Thoracic aorta (tissue), 2 donors: ENCODE data around the gene LRP1B. TPM values are rescaled to one million over a fixed set of nuclear protein-coding genes. Genes with fewer than 3 reads are reported as not detected.

Source experiments
- ATAC-seq: fragments of 150-250 bp; one replicate; pipeline ENCODE4 v1.8.0; 2017; ENCODE audit warnings: low read depth; ENCODE audit not compliant: insufficient number of reproducible peaks, low FRiP score
- DNase-seq: peaks from one replicate; pipeline ENCODE4 v3.0.0-alpha.2; 2020; ENCODE audit warnings: low spot score
- H3K27ac ChIP-seq, 2 donors: fragments of 200-600 bp; sonication (generic); 1 replicate in 1 of 2; 2 replicates in 1 of 2; pipeline ENCODE4 v1.5.1; 2016; ENCODE audit warnings: mild to moderate bottlenecking in 2 of 2, moderate library complexity in 2 of 2
- H3K27me3 ChIP-seq: fragments of 200-600 bp; sonication (generic); replicated peaks from 2 replicates; pipeline ENCODE4 v1.6.0; 2016; ENCODE audit warnings: mild to moderate bottlenecking; ENCODE audit not compliant: insufficient read depth
- H3K36me3 ChIP-seq: fragments of 200-600 bp; sonication (generic); one replicate; pipeline ENCODE4 v1.5.1; 2016
- H3K4me1 ChIP-seq, 2 donors: fragments of 200-600 bp; sonication (generic); 1 replicate in 1 of 2; 2 replicates in 1 of 2; pipeline versions ENCODE4 v1.5.1 to v1.6.0; 2016; ENCODE audit warnings: low read depth in 2 of 2, mild to moderate bottlenecking in 1 of 2; ENCODE audit not compliant: control insufficient read depth in 1 of 2
- H3K4me3 ChIP-seq: fragments of 200-600 bp; sonication (generic); 2 replicates; pipeline ENCODE4 v1.5.1; 2016; ENCODE audit warnings: mild to moderate bottlenecking
- H3K9me3 ChIP-seq: fragments of 200-600 bp; sonication (generic); 2 replicates; pipeline ENCODE4 v1.5.1; 2016
- CTCF ChIP-seq: fragments of 200-600 bp; sonication (generic); IDR thresholded peaks from one replicate; pipeline ENCODE4 v1.5.1; 2019; ENCODE audit warnings: antibody characterized with exemption
- total RNA-seq, 2 donors: library from RNA; depleted of rRNA; stranded (reverse); fragments of >200 nt; gene quantifications; one replicate each; pipeline versions ENCODE4 v1.1.0 to v1.2.3, GENCODE V29; 2016

Gene LRP1B
- total RNA-seq, 2 donors from 2014 or later, result 0.27 to 0.28 TPM

- ATAC-seq, result no peak
- no peak overlapping the region for H3K4me3 ChIP-seq
- H3K27me3 ChIP-seq, result no peaks in the 10 kb centered on the region
- no peak for DNase-seq
- H3K4me1 ChIP-seq, result no peaks in the 10 kb centered on the region
- H3K9me3 ChIP-seq, result no peaks in the 10 kb centered on the region
- no peak overlapping the region for H3K27ac ChIP-seq
- TF ChIP-seq CTCF, result no peak
- H3K36me3 ChIP-seq, result no peaks in the 10 kb centered on the region
Observed at GRCh38 chr2:141610564-141611175, 520.1 kb downstream of the LRP1B start.

GRCh38 chr2:141605163-141605562, 525.7 kb downstream of the LRP1B start:
- no peaks in the 10 kb centered on the region for H3K36me3 ChIP-seq
- H3K4me1 ChIP-seq, result no peaks in the 10 kb centered on the region
- H3K9me3 ChIP-seq, result no peaks in the 10 kb centered on the region
- no peak for TF ChIP-seq CTCF
- H3K4me3 ChIP-seq, result no peak overlapping the region
- DNase-seq (no peak), ATAC-seq (no peak)
- no peaks in the 10 kb centered on the region for H3K27me3 ChIP-seq
- H3K27ac ChIP-seq, result no peak overlapping the region

- no peak for ATAC-seq
- no peak for TF ChIP-seq CTCF
Observed at GRCh38 chr2:141601511-141602152, 529.2 kb downstream of the LRP1B start.

GRCh38 chr2:141599721-141600120, 531.1 kb downstream of the LRP1B start:
- no peaks in the 10 kb centered on the region for H3K27me3 ChIP-seq
- no peak for TF ChIP-seq CTCF
- H3K9me3 ChIP-seq, result no peaks in the 10 kb centered on the region
- ATAC-seq (no peak), DNase-seq (no peak)
- H3K27ac ChIP-seq, result no peak overlapping the region
- no peak overlapping the region for H3K4me3 ChIP-seq
- H3K4me1 ChIP-seq, result no peaks in the 10 kb centered on the region
- H3K36me3 ChIP-seq, result no peaks in the 10 kb centered on the region

More at GRCh38 chr2:141601511-141602152, 529.2 kb downstream of the LRP1B start:
- Histone ChIP-seq H3K36me3 (no peaks in the 10 kb centered on the region), H3K27me3 (no peaks in the 10 kb centered on the region), H3K4me1 (no peaks in the 10 kb centered on the region), H3K4me3 (no peak overlapping the region), H3K27ac (no peak overlapping the region), H3K9me3 (no peaks in the 10 kb centered on the region)
- DNase-seq, result no peak

GRCh38 chr2:141598982-141599381, 531.8 kb downstream of the LRP1B start:
- H3K27me3 ChIP-seq, result no peaks in the 10 kb centered on the region
- ATAC-seq, result no peak
- no peaks in the 10 kb centered on the region for H3K36me3 ChIP-seq
- TF ChIP-seq CTCF, result no peak
- H3K27ac ChIP-seq, result no peak overlapping the region
- H3K4me1 ChIP-seq, result no peaks in the 10 kb centered on the region
- H3K4me3 ChIP-seq, result no peak overlapping the region
- DNase-seq, result no peak
- no peaks in the 10 kb centered on the region for H3K9me3 ChIP-seq
